Measurements from ENCODE around the gene TNFAIP3.

The TNFAIP3 gene

DNA sequence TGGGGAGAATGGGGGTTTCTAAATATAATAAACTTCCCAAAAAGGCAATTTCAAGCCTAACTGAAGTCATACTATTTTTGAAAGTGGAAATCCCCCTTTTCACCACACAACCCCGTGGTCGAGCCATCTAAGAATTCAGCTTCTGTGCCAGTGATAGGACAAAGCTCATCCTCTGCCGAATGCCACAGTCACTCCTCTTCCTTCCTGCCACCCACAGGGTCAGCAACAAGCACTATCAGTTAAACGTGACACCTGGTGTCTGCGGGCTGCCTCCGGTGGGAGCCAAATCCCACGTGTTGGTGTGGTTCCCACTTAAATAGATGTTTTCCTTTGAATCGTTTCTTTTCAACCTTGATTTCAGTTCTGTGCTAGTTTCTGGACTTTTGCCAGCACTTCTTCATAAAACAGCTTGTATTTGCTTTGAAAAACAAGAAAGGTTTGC is 60.7 kb downstream of the TNFAIP3 start:
- DNase-seq = no peak

DNA sequence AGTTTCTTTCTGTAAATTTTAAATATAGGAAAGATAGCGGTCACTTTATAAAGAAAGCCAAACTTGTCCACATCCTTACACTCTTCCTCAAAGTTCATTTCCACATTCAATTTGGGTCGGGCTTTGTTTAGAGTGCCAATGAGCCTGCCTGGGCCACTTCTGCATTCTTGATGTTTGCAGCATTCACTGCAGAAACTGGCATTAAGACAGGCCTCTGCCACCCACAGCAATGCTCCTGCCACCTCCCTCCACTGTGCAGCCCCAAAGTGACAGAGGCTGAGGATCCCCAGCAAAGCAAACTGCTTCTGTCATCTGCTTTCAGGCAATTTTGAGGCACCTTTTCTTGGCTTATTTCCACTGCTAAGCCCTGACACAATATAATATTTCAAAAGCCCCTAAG is 61.2 kb downstream of the TNFAIP3 start:
- DNase-seq = no peak

DNA sequence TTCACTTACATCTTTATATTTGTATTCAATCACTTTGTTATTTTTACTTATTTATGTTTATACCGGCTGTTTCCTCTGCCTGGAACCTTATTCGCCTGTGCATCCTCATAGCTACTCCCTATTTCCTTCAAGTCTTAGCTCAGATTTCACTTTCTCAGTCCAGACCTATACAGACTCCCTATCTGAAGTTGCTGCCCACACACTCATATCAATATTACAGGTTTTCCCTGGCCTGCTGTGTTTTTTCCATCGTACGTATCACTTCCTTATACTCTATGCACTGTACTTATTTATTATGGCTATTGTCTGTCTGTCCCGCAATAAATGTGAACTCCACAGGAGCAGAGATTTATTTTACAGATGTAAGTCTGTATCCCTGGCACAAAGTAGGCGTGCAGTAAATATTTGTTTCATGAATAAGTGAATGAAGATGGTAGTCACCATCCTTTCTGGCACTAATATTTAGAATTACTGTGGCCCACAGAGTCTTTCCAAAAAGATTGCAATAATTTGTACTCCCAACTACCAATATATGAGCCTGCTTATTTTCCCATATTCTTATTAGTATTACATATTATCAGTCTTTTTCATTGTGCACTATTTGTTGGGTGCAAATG is 64.9 kb downstream of the TNFAIP3 start:
- DNase-seq = no peak

Measured in NCI-H748 treated with DMSO at 0.1 percent for 48 hours (cell line).